ENCODE results near the gene RCCD1.

Gene RCCD1

GRCh38 chr15:90946538-90946937 lies 8.1 kb upstream of the RCCD1 start:
- in situ Hi-C loops (cut with HindIII; ENCODE audit: low sequenced_read_pairs): no loop called here
- no peak for TF ChIP-seq CTCF (IDR thresholded peaks at IDR 0.05; ENCODE audit: low read depth, low read length)
- H3K4me3 ChIP-seq (ENCODE audit: low read depth, low read length): no peak overlapping the region
- no peak for DNase-seq (ENCODE audit: low read depth, low spot score)

- DNase-seq (ENCODE audit: low read depth, low spot score): no peak
- in situ Hi-C loops (cut with HindIII; ENCODE audit: low sequenced_read_pairs): no loop called here
- H3K4me3 ChIP-seq (ENCODE audit: low read depth, low read length): no peak overlapping the region
- no peak for TF ChIP-seq CTCF (IDR thresholded peaks at IDR 0.05; ENCODE audit: low read depth, low read length)
These were observed 7.6 kb upstream of the RCCD1 start for GRCh38 chr15:90946941-90947576.

GRCh38 chr15:90947577-90948357 lies 6.9 kb upstream of the RCCD1 start:
- DNase-seq (ENCODE audit: low read depth, low spot score): no peak
- no peak for TF ChIP-seq CTCF (IDR thresholded peaks at IDR 0.05; ENCODE audit: low read depth, low read length)
- no peak overlapping the region for H3K4me3 ChIP-seq (ENCODE audit: low read depth, low read length)
- in situ Hi-C loops (cut with HindIII; ENCODE audit: low sequenced_read_pairs): no loop called here

- DNase-seq (ENCODE audit: low read depth, low spot score): no peak
- in situ Hi-C loops (cut with HindIII; ENCODE audit: low sequenced_read_pairs): no loop called here
- H3K4me3 ChIP-seq (ENCODE audit: low read depth, low read length): no peak overlapping the region
- no peak for TF ChIP-seq CTCF (IDR thresholded peaks at IDR 0.05; ENCODE audit: low read depth, low read length)
These were observed 6.2 kb upstream of the RCCD1 start for GRCh38 chr15:90948506-90948905.

- TF ChIP-seq CTCF (IDR thresholded peaks at IDR 0.05; ENCODE audit: low read depth, low read length): no peak
- H3K4me3 ChIP-seq (ENCODE audit: low read depth, low read length): no peak overlapping the region
- in situ Hi-C loops (cut with HindIII; ENCODE audit: low sequenced_read_pairs): no loop called here
- no peak for DNase-seq (ENCODE audit: low read depth, low spot score)
These were observed 4.6 kb upstream of the RCCD1 start for GRCh38 chr15:90949979-90950675.

GRCh38 chr15:90950676-90951075 lies 4.0 kb upstream of the RCCD1 start:
- in situ Hi-C loops (cut with HindIII; ENCODE audit: low sequenced_read_pairs): no loop called here
- DNase-seq (ENCODE audit: low read depth, low spot score): no peak
- no peak for TF ChIP-seq CTCF (IDR thresholded peaks at IDR 0.05; ENCODE audit: low read depth, low read length)
- H3K4me3 ChIP-seq (ENCODE audit: low read depth, low read length): no peak overlapping the region
